HCT116 (cell line): ENCODE measurements around the gene EFCAB5.

Experiments
- CTCF ChIP-seq, 3 experiments: fragments of 200-600 bp in 1 of 3; sonication (generic) in 1 of 3; IDR thresholded peaks in 2 of 3; conservative IDR thresholded peaks in 1 of 3; 2 replicates each; pipeline ENCODE4 v1.5.1; 2012 to 2017; ENCODE audit warnings: low read depth in 2 of 3, low read length in 2 of 3, antibody characterized with exemption in 1 of 3, borderline replicate concordance in 1 of 3, control low read depth in 1 of 3, mild to moderate bottlenecking in 1 of 3, mixed read lengths in 1 of 3, mixed run types in 1 of 3, moderate library complexity in 1 of 3; ENCODE audit not compliant: insufficient read depth in 1 of 3
- EZH2 ChIP-seq: fragments of 200-600 bp; sonication (generic); IDR thresholded peaks from 2 replicates; pipeline ENCODE4 v1.6.1; 2017; ENCODE audit warnings: antibody characterized with exemption, mixed run types
- EZH2phosphoT487 ChIP-seq: fragments of 200-600 bp; IDR thresholded peaks from 2 replicates; pipeline ENCODE4 v1.6.1; 2018; ENCODE audit warnings: antibody characterized with exemption, borderline replicate concordance
- FOSL1 ChIP-seq: IDR thresholded peaks from 2 replicates; pipeline ENCODE4 v1.6.1; 2012; ENCODE audit warnings: low read depth
- POLR2A ChIP-seq: IDR thresholded peaks from 2 replicates; pipeline ENCODE4 v1.7.0; 2011; ENCODE audit warnings: borderline replicate concordance; ENCODE audit not compliant: insufficient read depth, insufficient read length; ENCODE audit errors: extremely low read depth
- POLR2AphosphoS5 ChIP-seq: IDR thresholded peaks from 2 replicates; pipeline ENCODE4 v1.6.1; 2011; ENCODE audit warnings: mild to moderate bottlenecking, low read depth, low read length, moderate library complexity
- RAD21 ChIP-seq: IDR thresholded peaks from 2 replicates; pipeline ENCODE4 v1.6.1; 2012; ENCODE audit warnings: low read depth, mild to moderate bottlenecking
- REST ChIP-seq: IDR thresholded peaks from 2 replicates; pipeline ENCODE4 v1.6.1; 2012; ENCODE audit warnings: low read depth
- SIN3A ChIP-seq: IDR thresholded peaks from 2 replicates; pipeline ENCODE4 v1.6.1; 2012; ENCODE audit warnings: low read depth
- SP1 ChIP-seq: IDR thresholded peaks from 2 replicates; pipeline ENCODE4 v1.6.1; 2012; ENCODE audit warnings: low read depth
- SRF ChIP-seq: IDR thresholded peaks from 2 replicates; pipeline ENCODE4 v1.6.1; 2012; ENCODE audit warnings: low read depth
- TCF7L2 ChIP-seq: IDR thresholded peaks from 2 replicates; pipeline ENCODE4 v1.7.0; 2011; ENCODE audit warnings: borderline replicate concordance, inconsistent platforms; ENCODE audit not compliant: insufficient read depth, insufficient read length; ENCODE audit errors: extremely low read depth
- ZFX ChIP-seq: fragments of 450-650 bp; IDR thresholded peaks from 2 replicates; pipeline ENCODE4 v1.6.1; 2017
- ZNF274 ChIP-seq: fragments of 200-500 bp; sonication (Bioruptor generic); IDR thresholded peaks from 2 replicates; pipeline ENCODE4 v1.6.1; 2014; ENCODE audit warnings: mild to moderate bottlenecking, low read depth, low read length, inconsistent platforms

- TF ChIP-seq SRF (no peak), CTCF (IDR thresholded peaks at IDR 0.05 in 2 of 3, conservative IDR thresholded peaks at IDR 0.05 in 1 of 3; ENCODE audit: borderline replicate concordance in 1 of 3, insufficient read depth in 1 of 3, low read depth in 2 of 3, low read length in 2 of 3) (no peak), POLR2A (no peak), EZH2 (no peak), ZFX (no peak), RAD21 (no peak), TCF7L2 (no peak), ZNF274 (no peak), POLR2AphosphoS5 (no peak), EZH2phosphoT487 (no peak), SP1 (no peak), SIN3A (no peak), FOSL1 (no peak), REST (no peak)
Measured at GRCh38 chr17:29909236-29910003, 32.0 kb upstream of the EFCAB5 start.
